EL (cell line): ENCODE data around the gene MOB2.
"Not testable (repeated sequence)": the region's sequence is repeated elsewhere in the genome, so short reads cannot be mapped to it uniquely, and the experiment has no call there.

ENCODE experiments used
- DNase-seq: peaks from one replicate; pipeline ENCODE4 v3.0.0-alpha.2; 2016

MOB2 gene

GRCh38 chr11:1438261-1438966 is 48.2 kb downstream of the MOB2 start:
- DNase-seq, result no peak

- peak; percentile 15 for DNase-seq
Observed at GRCh38 chr11:1437500-1437899, 49.1 kb downstream of the MOB2 start.

- DNase-seq, result no peak
Observed at GRCh38 chr11:1436468-1437039, 50.0 kb downstream of the MOB2 start.

- DNase-seq, result no peak
Observed at GRCh38 chr11:1435820-1436467, 50.6 kb downstream of the MOB2 start.

GRCh38 chr11:1435479-1435819 is 51.1 kb downstream of the MOB2 start:
- not testable (repeated sequence) for DNase-seq

GRCh38 chr11:1433977-1434640 is 52.5 kb downstream of the MOB2 start:
- no peak for DNase-seq

- DNase-seq, result no peak
Observed at GRCh38 chr11:1433568-1433967, 53.0 kb downstream of the MOB2 start.

- no peak for DNase-seq
Observed at GRCh38 chr11:1428762-1429316, 57.7 kb downstream of the MOB2 start.

- DNase-seq, result no peak
Observed at GRCh38 chr11:1425439-1425838, 61.1 kb downstream of the MOB2 start.

- no peak for DNase-seq
Observed at GRCh38 chr11:1425006-1425405, 61.6 kb downstream of the MOB2 start.

GRCh38 chr11:1423406-1423805 is 63.2 kb downstream of the MOB2 start:
- DNase-seq, result not testable (repeated sequence)

GRCh38 chr11:1422981-1423380 is 63.6 kb downstream of the MOB2 start:
- no peak for DNase-seq

- DNase-seq, result no peak
Observed at GRCh38 chr11:1422481-1422880, 64.1 kb downstream of the MOB2 start.

- DNase-seq, result no peak
Observed at GRCh38 chr11:1421291-1421690, 65.3 kb downstream of the MOB2 start.

- DNase-seq, result no peak
Observed at GRCh38 chr11:1419811-1420210, 66.8 kb downstream of the MOB2 start.
